ENCODE measurements around the gene SHOC2. TPM values are rescaled to one million over a fixed set of nuclear protein-coding genes. Genes with fewer than 3 reads are reported as not detected.

The SHOC2 gene
- total RNA-seq, 4 donors from 2014 or later: 49.2 to 50.9 (median 50.5) TPM

Small RNA genes within 50 kb of the gene (small RNA-seq; reads per million reads assigned to genes)
- gene MIR548E: 0.47 reads per million

Other genes with a start within 250 kb of the SHOC2 start
- 100 to 1,000 TPM in 1 of 4 donors, 10 to 100 TPM in 3; 68.6 to 109 (median 82.7) TPM for gene PDCD4, start 47.7 kb upstream of the SHOC2 start, total RNA-seq
- 10 to 100 TPM; 25.2 to 37.0 (median 33.9) TPM for gene BBIP1, start 424 bp upstream of the SHOC2 start, total RNA-seq
- 10 to 100 TPM in 3 of 4 donors, 1 to 10 TPM in 1; 8.5 to 62.1 (median 17.6) TPM for gene ADRA2A, start 157.4 kb downstream of the SHOC2 start, total RNA-seq